ENCODE data around the gene RAD51D.
A peak's percentile ranks its signal among the peaks of the same experiment; 100 is the strongest.
"Not testable (repeated sequence)": the region's sequence is repeated elsewhere in the genome, so short reads cannot be mapped to it uniquely, and the experiment has no call there.

The RAD51D gene

GRCh38 chr17:35090707-35091106 is 29.0 kb downstream of the RAD51D start:
- not testable (repeated sequence) for DNase-seq (ENCODE audit: low read depth, low spot score)

DNA sequence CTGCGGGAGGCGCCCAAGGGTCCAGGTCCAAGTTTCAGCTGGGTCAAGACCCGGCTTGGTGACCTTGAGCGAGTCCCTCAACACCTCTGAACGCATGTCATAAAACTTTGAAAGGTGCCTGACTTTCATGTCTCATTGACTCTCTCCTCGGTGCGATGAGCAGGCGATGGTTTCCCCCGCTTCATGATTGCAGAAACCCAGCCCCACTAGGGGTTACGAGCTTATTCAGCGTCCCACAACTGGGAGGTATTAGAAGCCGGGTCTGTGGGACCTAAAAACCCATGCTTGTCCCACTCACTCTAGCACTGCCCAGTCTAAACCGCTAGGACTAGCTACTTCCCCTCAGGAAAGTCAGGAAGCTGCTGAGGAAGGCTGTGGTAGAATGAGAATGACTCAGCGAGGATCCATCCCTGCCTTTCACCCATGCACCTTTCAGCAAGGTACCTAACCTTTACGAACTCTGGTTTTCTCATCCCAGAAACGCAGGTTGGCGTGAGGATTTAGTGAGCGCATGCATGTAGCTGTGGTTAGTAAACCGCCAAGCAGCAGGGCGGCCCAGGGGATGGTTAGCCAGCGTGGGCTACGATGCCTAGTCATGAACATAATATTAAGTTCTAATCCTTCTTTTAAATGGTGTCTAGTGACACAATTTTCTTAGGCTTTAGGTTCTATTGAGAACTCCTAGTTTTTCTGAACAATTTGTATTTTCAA is 29.9 kb downstream of the RAD51D start:
- no peak for DNase-seq (ENCODE audit: low read depth, low spot score)

GRCh38 chr17:35088881-35089585 is 30.6 kb downstream of the RAD51D start:
- peak; percentile 95 for DNase-seq (ENCODE audit: low read depth, low spot score)

GRCh38 chr17:35088356-35088880 is 31.2 kb downstream of the RAD51D start:
- DNase-seq (ENCODE audit: low read depth, low spot score), result peak; percentile 75

DNA sequence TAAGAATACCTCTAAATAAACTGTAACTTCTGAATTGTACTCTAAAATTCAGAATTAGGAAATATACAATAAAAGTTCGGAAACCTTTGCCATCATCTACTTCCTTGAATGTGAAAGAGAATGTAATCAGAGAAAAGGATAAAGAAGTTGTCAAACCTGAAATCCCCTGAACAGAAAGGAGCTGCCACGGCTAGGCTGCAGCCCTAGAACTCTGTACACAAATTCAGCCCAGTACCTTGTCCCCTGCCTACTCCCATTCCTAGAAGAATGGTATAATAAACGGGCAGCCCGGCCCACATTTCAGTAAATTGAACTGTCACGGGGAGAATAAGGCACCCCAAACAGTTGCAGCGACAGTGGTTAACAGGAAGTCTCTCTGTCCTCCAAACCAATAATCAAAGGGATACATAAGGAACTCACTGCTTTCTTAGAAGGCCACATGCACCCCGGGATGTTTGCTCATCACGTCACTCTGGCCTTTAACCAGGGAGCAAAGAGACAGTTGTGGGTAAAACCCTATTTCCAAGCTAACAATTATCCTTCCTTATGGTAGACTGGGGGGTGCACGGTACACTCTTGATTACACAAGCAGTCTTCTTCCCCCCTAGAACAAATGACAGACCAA is 31.8 kb downstream of the RAD51D start:
- DNase-seq (ENCODE audit: low read depth, low spot score), result no peak

DNA sequence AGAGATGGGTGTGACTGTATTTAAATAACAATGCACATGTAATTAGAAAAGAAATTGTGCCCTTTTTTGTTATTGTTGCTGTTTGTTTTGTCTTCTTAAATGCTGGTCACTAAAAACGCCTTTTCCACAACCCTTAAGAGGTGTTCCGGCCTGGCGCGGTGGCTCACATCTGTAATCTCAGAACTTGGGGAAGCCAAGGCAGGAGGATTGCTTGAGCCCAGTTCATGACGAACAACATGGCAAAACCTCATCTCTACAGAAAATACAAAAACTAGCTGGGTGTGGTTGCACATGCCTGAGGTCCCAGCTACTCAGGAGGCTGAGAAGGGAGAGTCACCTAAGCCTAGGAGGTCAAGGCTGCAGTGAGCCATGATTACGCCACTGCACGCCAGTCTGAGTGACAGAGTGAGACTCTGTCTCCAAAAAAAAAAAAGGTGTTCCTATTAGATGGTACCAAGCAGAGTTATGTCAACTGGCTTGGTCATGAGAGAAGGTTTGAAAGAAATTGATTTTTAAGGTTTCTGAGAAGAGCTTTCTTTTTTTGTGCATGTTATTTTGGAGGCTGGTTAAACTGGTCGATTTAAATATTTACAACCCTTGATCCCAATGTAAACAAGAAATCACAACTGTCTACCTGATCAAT is 32.6 kb downstream of the RAD51D start:
- no peak for DNase-seq (ENCODE audit: low read depth, low spot score)

DNA sequence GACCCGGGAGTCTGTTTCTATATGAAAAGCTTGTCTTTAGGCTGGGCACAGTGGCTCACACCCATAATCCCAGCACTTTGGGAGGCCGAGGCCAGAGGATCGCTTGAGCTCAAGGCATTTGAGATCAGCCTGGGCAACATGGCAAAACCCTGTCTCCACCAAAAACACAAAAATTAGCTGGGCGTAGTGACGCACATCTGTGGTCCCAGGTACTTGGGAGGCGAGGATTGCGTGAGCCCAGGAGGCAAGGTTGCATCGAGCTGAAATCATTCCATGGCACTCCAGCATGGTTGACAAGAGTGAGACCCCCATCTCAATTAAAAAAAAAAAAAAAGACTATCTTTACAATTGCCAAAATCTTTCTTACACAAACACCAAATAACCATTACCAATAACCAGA is 33.5 kb downstream of the RAD51D start:
- no peak for DNase-seq (ENCODE audit: low read depth, low spot score)

DNA sequence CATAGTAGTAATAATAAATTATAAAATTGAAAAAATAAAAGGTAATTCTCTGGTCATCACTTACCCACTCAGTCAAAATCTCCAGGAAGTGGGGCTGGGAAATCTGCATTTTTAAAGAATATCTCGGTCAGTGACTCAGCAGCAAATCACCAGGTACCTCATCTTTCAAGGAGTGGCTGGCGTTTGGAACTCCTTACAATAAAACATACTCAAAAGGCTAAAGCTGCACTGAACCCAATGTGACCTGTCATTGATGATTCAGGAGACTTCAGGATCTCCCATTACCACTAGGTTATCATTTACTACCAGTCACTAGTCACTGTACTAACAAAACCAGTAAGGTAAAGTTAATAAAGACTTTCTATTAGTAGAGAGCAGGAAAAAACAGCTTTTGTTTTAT is 34.7 kb downstream of the RAD51D start:
- peak; percentile 60 for DNase-seq (ENCODE audit: low read depth, low spot score)

- DNase-seq (ENCODE audit: low read depth, low spot score), result no peak
Measured at GRCh38 chr17:35083071-35083470, 36.6 kb downstream of the RAD51D start.

- peak; percentile 86 for DNase-seq (ENCODE audit: low read depth, low spot score)
Measured at GRCh38 chr17:35082073-35082657, 37.5 kb downstream of the RAD51D start.

DNA sequence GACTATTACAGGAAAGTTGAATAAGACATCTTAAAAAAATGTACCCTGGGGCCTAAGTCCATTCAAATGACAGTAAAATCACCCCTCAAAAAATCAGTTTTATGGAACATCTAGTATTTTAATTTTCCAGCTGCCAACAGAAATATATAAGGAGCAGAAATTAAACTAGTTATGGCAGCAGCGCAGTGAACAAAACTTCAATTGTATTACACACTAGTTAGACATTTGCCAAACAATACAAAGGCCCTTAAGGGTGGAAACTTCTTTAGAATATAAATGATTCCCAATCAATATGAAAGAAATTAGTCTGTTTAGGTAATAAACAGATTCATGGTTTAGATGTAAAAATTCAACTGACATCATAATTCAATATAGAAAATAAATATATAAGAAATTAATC is 38.0 kb downstream of the RAD51D start:
- no peak for DNase-seq (ENCODE audit: low read depth, low spot score)

GRCh38 chr17:35080536-35080935 is 39.1 kb downstream of the RAD51D start:
- no peak for DNase-seq (ENCODE audit: low read depth, low spot score)

DNA sequence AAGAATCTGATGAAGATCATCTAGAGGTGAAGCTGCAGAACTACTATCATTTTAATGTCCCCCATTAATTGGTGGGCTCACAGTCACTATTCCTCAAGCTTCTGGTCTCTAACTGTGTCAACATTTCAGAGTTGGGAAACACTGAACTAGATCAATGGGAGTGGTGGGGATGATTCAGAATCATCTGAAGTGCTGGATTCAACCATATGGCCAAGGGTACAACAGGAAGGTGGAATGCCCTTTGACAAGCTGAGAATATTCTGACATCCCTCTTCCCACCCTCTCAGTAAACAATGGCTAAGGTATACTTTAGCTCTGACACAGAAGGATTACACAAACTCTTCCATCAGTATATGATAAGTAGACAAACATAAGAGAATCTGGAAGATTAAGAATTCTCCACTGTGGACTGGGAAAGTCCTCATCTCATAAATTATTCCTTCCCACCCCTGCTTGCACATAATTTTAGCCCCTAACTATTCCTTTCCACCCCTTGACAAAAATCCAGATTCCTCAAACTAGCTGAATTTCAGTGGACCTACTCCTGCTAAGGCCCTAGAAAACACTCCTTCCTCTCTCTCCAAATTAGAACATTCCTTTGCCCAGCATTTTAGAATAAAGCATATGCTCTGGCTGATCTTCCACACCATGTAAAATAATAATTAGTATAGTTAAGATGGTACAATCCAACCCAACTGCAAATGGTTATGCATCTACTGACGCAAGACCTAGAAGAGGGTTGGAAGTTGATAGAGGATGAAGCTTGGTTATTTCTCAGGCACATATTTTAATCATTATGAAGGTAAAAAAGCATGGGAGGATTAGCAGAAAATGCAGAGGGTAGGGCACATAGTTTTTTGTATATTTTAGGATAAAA is 39.9 kb downstream of the RAD51D start:
- no peak for DNase-seq (ENCODE audit: low read depth, low spot score)

GRCh38 chr17:35076874-35077273 is 42.8 kb downstream of the RAD51D start:
- no peak for DNase-seq (ENCODE audit: low read depth, low spot score)

GRCh38 chr17:35074711-35075707 is 44.7 kb downstream of the RAD51D start:
- no peak for DNase-seq (ENCODE audit: low read depth, low spot score)

- DNase-seq (ENCODE audit: low read depth, low spot score), result no peak
Measured at GRCh38 chr17:35073991-35074627, 45.6 kb downstream of the RAD51D start.

GRCh38 chr17:35073183-35073790 is 46.4 kb downstream of the RAD51D start:
- DNase-seq (ENCODE audit: low read depth, low spot score), result no peak

DNA sequence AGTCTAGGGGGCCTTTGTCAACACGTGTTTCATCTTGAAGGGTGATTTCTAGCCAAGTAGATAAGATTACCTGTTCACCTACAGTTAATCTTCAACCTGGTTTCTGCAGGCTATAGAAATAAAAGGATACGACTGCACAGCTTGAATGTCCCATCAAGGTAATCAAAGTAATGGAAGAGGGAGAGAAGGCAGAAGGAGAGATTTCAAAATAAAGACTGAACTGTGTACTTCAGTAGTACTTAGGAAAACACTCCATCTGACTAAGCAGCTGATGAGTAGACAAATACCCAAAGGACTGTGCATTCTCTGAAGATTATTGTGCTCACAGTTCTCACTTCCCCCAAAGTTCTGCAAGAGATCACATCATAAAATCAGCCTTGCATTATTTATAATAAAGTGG is 50.3 kb downstream of the RAD51D start:
- DNase-seq (ENCODE audit: low read depth, low spot score), result no peak

DNA sequence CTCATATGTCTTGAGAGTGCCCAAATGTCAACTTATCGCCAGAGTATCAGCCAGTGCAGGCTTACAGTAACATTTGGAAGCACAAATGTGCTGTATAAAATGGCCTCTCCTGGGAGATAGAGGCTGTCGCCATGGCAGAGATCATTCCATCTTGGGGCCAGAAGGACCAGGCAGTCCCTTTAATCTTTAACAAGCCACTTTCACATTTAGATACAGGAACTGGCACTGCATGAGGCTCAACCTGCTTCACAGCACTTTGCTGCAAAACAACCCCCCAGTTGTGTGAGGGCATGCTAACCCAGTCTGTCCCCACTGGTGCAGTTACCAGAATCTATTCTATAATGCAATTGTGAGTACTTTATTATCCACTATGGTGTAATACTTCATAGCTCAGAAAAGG is 51.4 kb downstream of the RAD51D start:
- no peak for DNase-seq (ENCODE audit: low read depth, low spot score)
